IMR-90 (cell line): ENCODE data around the gene TRPM4. TPM values are rescaled to one million over a fixed set of nuclear protein-coding genes. Genes with fewer than 3 reads are reported as not detected.

Experiments used
- ATAC-seq: fragments of 200-7000 bp; cut with Tn5 transposase; 2 replicates; pipeline ENCODE4 v1.9.1; 2020; ENCODE audit warnings: low read depth, mild to moderate bottlenecking, moderate library complexity
- BruUV-seq: library from RNA; stranded (reverse); fragments of 400-500 nt; replicated peaks from 2 replicates; lab custom pipeline; 2021; lab: Mats Ljungman, UMichigan
- CTCF ChIA-PET: fragments of 300-600 bp; formaldehyde crosslinking; extraction: SDS; loops from one replicate; lab custom pipeline; 2021; ENCODE audit warnings: antibody characterized with exemption; lab: Yijun Ruan, JAX
- POLR2A ChIA-PET: fragments of 300-600 bp; sonication (Branson Sonifier 250); formaldehyde crosslinking; loops from one replicate; lab custom pipeline; 2022; ENCODE audit warnings: antibody characterized with exemption; ENCODE audit not compliant: unreplicated experiment; lab: Charles Lee
- DNase-seq: peaks from one replicate; pipeline ENCODE4 v3.0.0; 2013
- H2AFZ ChIP-seq: replicated peaks from 2 replicates; pipeline ENCODE3; 2013; ENCODE audit warnings: low read length, mild to moderate bottlenecking; ENCODE audit not compliant: poor library complexity
- H2AK5ac ChIP-seq: 2 replicates; pipeline ENCODE4 v1.6.1; 2013; ENCODE audit warnings: low read depth, low read length, inconsistent platforms
- H2AK9ac ChIP-seq: replicated peaks from 2 replicates; pipeline ENCODE3; 2013; ENCODE audit warnings: mild to moderate bottlenecking, low read depth, low read length, moderate library complexity; ENCODE audit not compliant: poor library complexity
- H2BK120ac ChIP-seq: 2 replicates; pipeline ENCODE4 v1.6.1; 2013; ENCODE audit warnings: low read depth, low read length, inconsistent platforms
- H2BK15ac ChIP-seq: 3 replicates; pipeline ENCODE4 v1.6.1; 2013; ENCODE audit warnings: low read depth, low read length, inconsistent platforms
- H2BK20ac ChIP-seq: 2 replicates; pipeline ENCODE4 v1.6.1; 2013; ENCODE audit warnings: low read depth, mild to moderate bottlenecking, inconsistent platforms, low read length, moderate library complexity
- H2BK5ac ChIP-seq: 2 replicates; pipeline ENCODE4 v1.6.1; 2013; ENCODE audit warnings: mild to moderate bottlenecking, low read depth, low read length, inconsistent platforms; ENCODE audit not compliant: poor library complexity, severe bottlenecking
- H3K14ac ChIP-seq: replicated peaks from 2 replicates; pipeline ENCODE4 v1.6.1; 2013; ENCODE audit warnings: low read depth, low read length, inconsistent platforms
- H3K18ac ChIP-seq: 2 replicates; pipeline ENCODE4 v1.6.1; 2013; ENCODE audit warnings: low read depth, low read length, control low read depth
- H3K23ac ChIP-seq: 2 replicates; pipeline ENCODE4 v1.6.1; 2013; ENCODE audit warnings: low read depth, low read length, inconsistent platforms
- H3K27ac ChIP-seq: 2 replicates; pipeline ENCODE4 v1.5.1; 2013; ENCODE audit warnings: mild to moderate bottlenecking, control low read depth, low read length; ENCODE audit not compliant: insufficient read depth
- H3K27me3 ChIP-seq: 2 replicates; pipeline ENCODE4 v1.6.1; 2013; ENCODE audit warnings: low read length; ENCODE audit not compliant: control insufficient read depth, insufficient read depth
- H3K36me3 ChIP-seq: 2 replicates; pipeline ENCODE4 v1.6.1; 2013; ENCODE audit warnings: low read length, mixed read lengths; ENCODE audit not compliant: control insufficient read depth, insufficient read depth
- H3K4ac ChIP-seq: 2 replicates; pipeline ENCODE4 v1.6.1; 2013; ENCODE audit warnings: low read depth, low read length, inconsistent platforms
- H3K4me1 ChIP-seq: 2 replicates; pipeline ENCODE4 v1.6.1; 2013; ENCODE audit warnings: low read length, mixed read lengths; ENCODE audit not compliant: control insufficient read depth, insufficient read depth
- H3K4me2 ChIP-seq: 2 replicates; pipeline ENCODE4 v1.6.1; 2013; ENCODE audit warnings: low read depth, mild to moderate bottlenecking, control low read depth, low read length, moderate library complexity
- H3K4me3 ChIP-seq: 2 replicates; pipeline ENCODE4 v1.5.1; 2013; ENCODE audit warnings: low read depth, mild to moderate bottlenecking, control low read depth, low read length, moderate library complexity; ENCODE audit not compliant: insufficient read depth
- H3K56ac ChIP-seq: 2 replicates; pipeline ENCODE4 v1.6.1; 2013; ENCODE audit warnings: low read length, inconsistent platforms; ENCODE audit not compliant: insufficient read depth; ENCODE audit errors: extremely low read depth
- H3K79me1 ChIP-seq, 2 experiments: 2 replicates each; pipeline ENCODE4 v1.6.1; 2013; ENCODE audit warnings: low read length in 2 of 2, inconsistent platforms in 1 of 2, low read depth in 1 of 2
- H3K9ac ChIP-seq: 2 replicates; pipeline ENCODE4 v1.6.1; 2013; ENCODE audit warnings: low read depth, low read length, control low read depth
- H3K9me1 ChIP-seq: 2 replicates; pipeline ENCODE4 v1.6.1; 2013; ENCODE audit warnings: low read length, inconsistent platforms; ENCODE audit not compliant: insufficient read depth
- H3K9me3 ChIP-seq: 2 replicates; pipeline ENCODE4 v1.6.1; 2013; ENCODE audit warnings: low read length; ENCODE audit not compliant: control insufficient read depth, insufficient read depth
- H4K20me1 ChIP-seq: 2 replicates; pipeline ENCODE4 v1.6.1; 2013; ENCODE audit warnings: low read length, inconsistent platforms; ENCODE audit not compliant: insufficient read depth
- H4K5ac ChIP-seq: 2 replicates; pipeline ENCODE4 v1.6.1; 2013; ENCODE audit warnings: mild to moderate bottlenecking, low read depth, low read length, control low read depth
- H4K8ac ChIP-seq, 2 experiments: 2 replicates each; pipeline ENCODE4 v1.6.1; 2013; ENCODE audit warnings: low read depth in 2 of 2, low read length in 2 of 2, control low read depth in 1 of 2, inconsistent platforms in 1 of 2
- H4K91ac ChIP-seq: 2 replicates; pipeline ENCODE4 v1.6.1; 2013; ENCODE audit warnings: low read depth, low read length, inconsistent platforms; ENCODE audit not compliant: insufficient read depth
- BHLHE40 ChIP-seq: fragments of 150-350 bp; IDR thresholded peaks from 2 replicates; pipeline ENCODE4 v1.6.1; 2016; ENCODE audit warnings: mild to moderate bottlenecking, low read depth, low read length
- CEBPB ChIP-seq: IDR thresholded peaks from 2 replicates; pipeline ENCODE4 v1.6.1; 2012; ENCODE audit warnings: low read depth, low read length, improper control_type of control experiment
- CHD1 ChIP-seq: IDR thresholded peaks from 2 replicates; pipeline ENCODE4 v1.6.1; 2012; ENCODE audit warnings: low read depth, low read length, improper control_type of control experiment
- CTCF ChIP-seq: conservative IDR thresholded peaks from 2 replicates; pipeline ENCODE4 v1.5.1; 2012; ENCODE audit warnings: mild to moderate bottlenecking, low read depth, low read length, improper control_type of control experiment
- ELK1 ChIP-seq: fragments of 150-350 bp; IDR thresholded peaks from 2 replicates; pipeline ENCODE4 v1.6.1; 2016; ENCODE audit warnings: low read depth, mild to moderate bottlenecking, low read length, moderate library complexity, borderline replicate concordance
- FOS ChIP-seq: fragments of 150-350 bp; IDR thresholded peaks from 2 replicates; pipeline ENCODE4 v1.6.1; 2016; ENCODE audit warnings: low read depth, low read length
- MAFK ChIP-seq: IDR thresholded peaks from 2 replicates; pipeline ENCODE4 v1.6.1; 2012; ENCODE audit warnings: low read depth, low read length, improper control_type of control experiment
- MAZ ChIP-seq: IDR thresholded peaks from 2 replicates; pipeline ENCODE4 v1.6.1; 2012; ENCODE audit warnings: low read depth, mild to moderate bottlenecking, low read length, improper control_type of control experiment, moderate library complexity, borderline replicate concordance
- MXI1 ChIP-seq: IDR thresholded peaks from 2 replicates; pipeline ENCODE4 v1.6.1; 2012; ENCODE audit warnings: low read depth, mild to moderate bottlenecking, low read length, moderate library complexity, borderline replicate concordance
- NFE2L2 ChIP-seq: fragments of 150-350 bp; IDR thresholded peaks from 2 replicates; pipeline ENCODE4 v1.6.1; 2016; ENCODE audit warnings: low read depth, mild to moderate bottlenecking, low read length
- POLR2A ChIP-seq: IDR thresholded peaks from 2 replicates; pipeline ENCODE4 v1.6.1; 2012; ENCODE audit warnings: mild to moderate bottlenecking, low read depth, low read length
- RAD21 ChIP-seq: IDR thresholded peaks from 2 replicates; pipeline ENCODE4 v1.6.1; 2012; ENCODE audit warnings: low read length, improper control_type of control experiment
- RCOR1 ChIP-seq: IDR thresholded peaks from 2 replicates; pipeline ENCODE4 v1.6.1; 2012; ENCODE audit warnings: mild to moderate bottlenecking, low read length, improper control_type of control experiment; ENCODE audit not compliant: insufficient replicate concordance
- RFX5 ChIP-seq: IDR thresholded peaks from 2 replicates; pipeline ENCODE4 v1.8.0; 2012; ENCODE audit warnings: low read depth, mild to moderate bottlenecking, low read length, moderate library complexity
- SMC3 ChIP-seq: fragments of 150-350 bp; IDR thresholded peaks from 2 replicates; pipeline ENCODE4 v1.6.1; 2016; ENCODE audit warnings: low read depth, mild to moderate bottlenecking, antibody characterized with exemption, low read length, moderate library complexity
- USF2 ChIP-seq: fragments of 150-350 bp; IDR thresholded peaks from 2 replicates; pipeline ENCODE4 v1.6.1; 2017; ENCODE audit warnings: mild to moderate bottlenecking, antibody characterized with exemption, low read length, low read depth
- WGBS, 2 experiments: methylation state at CpG; one replicate each; pipeline versions ENCODE4 v1.1.5 to v1.1.7; 2013; ENCODE audit warnings: missing lambda C conversion rate in 2 of 2; ENCODE audit not compliant: insufficient read length in 1 of 2; ENCODE audit errors: extremely low coverage in 2 of 2; 5-methylcytosine and 5-hydroxymethylcytosine counted together
- dilution Hi-C: fragments of 300-500 bp; cut with HindIII; formaldehyde crosslinking; loops from one replicate; pipeline ENCODE4 v1.14.3; 2018; ENCODE audit warnings: low sequenced_read_pairs; ENCODE audit not compliant: unreplicated experiment
- in situ Hi-C: fragments of 300-500 bp; cut with MboI; formaldehyde crosslinking; loops from 3 replicates; pipeline ENCODE4 v1.14.3; 2019; ENCODE audit warnings: low sequenced_read_pairs, inconsistent platforms, mixed read lengths
- intact Hi-C: fragments of 100-400 bp; cut with micrococcal nuclease; formaldehyde crosslinking; loops from 2 replicates; pipeline ENCODE4 v1.10.0; 2022
- polyA plus RNA-seq, 3 experiments: library from polyadenylated mRNA; depleted of rRNA; stranded (reverse); fragments of >200 nt; gene quantifications; 2 replicates each; pipeline ENCODE4 v1.2.3, GENCODE V29; 2012; ENCODE audit warnings: low replicate concordance in 1 of 3
- total RNA-seq: library from RNA; depleted of rRNA; stranded (reverse); fragments of >200 nt; gene quantifications from 2 replicates; pipeline ENCODE4 v1.2.3, GENCODE V29; 2012

The TRPM4 gene
- total and polyA plus RNA-seq, 2 of the 4 experiments (the other 2 are of a cell fraction) = 2.2 to 19.7 TPM

GRCh38 chr19:49152119-49152550, 5.5 kb upstream of the TRPM4 start:
- Histone ChIP-seq H3K36me3 (no peaks in the 10 kb centered on the region), H3K4me3 (no peak overlapping the region)
- CTCF ChIA-PET = no interaction called here

More at GRCh38 chr19:49152119-49152550, 5.5 kb upstream of the TRPM4 start:
- POLR2A ChIA-PET = no interaction called here
- H3K14ac ChIP-seq = no peak overlapping the region
- H3K23ac ChIP-seq = no peak overlapping the region
- no peak overlapping the region for H3K56ac ChIP-seq
- no peak overlapping the region for H2BK15ac ChIP-seq
- intact Hi-C loops = no loop called here
- no peaks in the 10 kb centered on the region for H3K9me1 ChIP-seq
- H2BK20ac ChIP-seq = no peak overlapping the region
- 0% methylated on average over 1 of the region's 10 CpGs; no CpG with 5 or more reads in 1 of the 2 experiments for WGBS, 2 experiments
- no peak overlapping the region for H2BK120ac ChIP-seq
- peaks cover 4% of the 10 kb centered on the region; the same call in 1 of the 2 replicates for H3K4me1 ChIP-seq
- no peaks in the 10 kb centered on the region for H3K9me3 ChIP-seq
- H3K9ac ChIP-seq = no peak overlapping the region
- no peak overlapping the region for H2AK5ac ChIP-seq
- H3K18ac ChIP-seq = no peak overlapping the region
- DNase-seq = no peak
- H4K8ac ChIP-seq = no peak overlapping the region
- H2AFZ ChIP-seq = no peak overlapping the region
- H3K27ac ChIP-seq = no peak overlapping the region
- H2BK5ac ChIP-seq = no peak overlapping the region
- no peak overlapping the region for H3K4ac ChIP-seq
- H4K5ac ChIP-seq = no peak overlapping the region
- no TSS peak for BruUV-seq
- H3K4me2 ChIP-seq = no peak overlapping the region
- H3K79me1 ChIP-seq = 0 out of 4 replicates have a peak, but pooled peaks cover 0 to 7% of the 10 kb centered on the region in 2 experiments
- TF ChIP-seq CHD1 = no peak
- TF ChIP-seq ELK1 = no peak
- TF ChIP-seq RCOR1 = no peak
- TF ChIP-seq CTCF = no peak
- no peak for TF ChIP-seq MAFK
- TF ChIP-seq BHLHE40 = no peak
- no peak for TF ChIP-seq USF2
- TF ChIP-seq MAZ = no peak
- TF ChIP-seq RFX5 = no peak
- no peak for TF ChIP-seq POLR2A
- TF ChIP-seq NFE2L2 = no peak
- TF ChIP-seq FOS = no peak
- no peak for TF ChIP-seq MXI1
- no peak for TF ChIP-seq RAD21
- no peak for TF ChIP-seq CEBPB
- TF ChIP-seq SMC3 = no peak
- peaks cover 8% of the 10 kb centered on the region; the same call in 1 of the 2 replicates for H3K27me3 ChIP-seq
- dilution Hi-C loops = no loop called here
- H4K20me1 ChIP-seq = no peaks in the 10 kb centered on the region
- in situ Hi-C loops = no loop called here
- ATAC-seq = no peak
- H2AK9ac ChIP-seq = no peak overlapping the region
- H4K91ac ChIP-seq = no peak overlapping the region
